Inferior parietal cortex (tissue), 1 donor: ENCODE results near the gene U2AF2.

Experiments
- DNase-seq: peaks from one replicate; pipeline ENCODE4 v3.0.0-alpha.2; 2016; ENCODE audit errors: extremely low spot score

U2AF2 gene

GRCh38 chr19:55621673-55622231 is 33.1 kb upstream of the U2AF2 start:
- DNase-seq = no peak

GRCh38 chr19:55622242-55622969 is 32.4 kb upstream of the U2AF2 start:
- no peak for DNase-seq

GRCh38 chr19:55623130-55623529 is 31.7 kb upstream of the U2AF2 start:
- no peak for DNase-seq

- DNase-seq = no peak
Measured at GRCh38 chr19:55623561-55623960, 31.3 kb upstream of the U2AF2 start.

GRCh38 chr19:55624109-55625003 is 30.5 kb upstream of the U2AF2 start, which contains the start of gene ZNF784:
Gene ZNF784 (minus strand): TSS chr19:55624566. CDS start chr19:55624561, 5 bp downstream.
- peak; percentile 89 for DNase-seq

GRCh38 chr19:55625004-55625326 is 29.9 kb upstream of the U2AF2 start:
- DNase-seq = no peak

GRCh38 chr19:55626350-55626749 is 28.5 kb upstream of the U2AF2 start:
- no peak for DNase-seq

- peak; percentile 98 for DNase-seq
Measured at GRCh38 chr19:55632463-55632834, 22.4 kb upstream of the U2AF2 start.

GRCh38 chr19:55633861-55634260 is 21.0 kb upstream of the U2AF2 start:
- no peak for DNase-seq

GRCh38 chr19:55635334-55635717 is 19.5 kb upstream of the U2AF2 start:
- DNase-seq = no peak

GRCh38 chr19:55635856-55636440 is 18.9 kb upstream of the U2AF2 start:
- no peak for DNase-seq

GRCh38 chr19:55636723-55637122 is 18.1 kb upstream of the U2AF2 start:
- DNase-seq = no peak

GRCh38 chr19:55637534-55637933 is 17.3 kb upstream of the U2AF2 start:
- no peak for DNase-seq

- no peak for DNase-seq
Measured at GRCh38 chr19:55638864-55639359, 15.9 kb upstream of the U2AF2 start.

- peak; percentile 56 for DNase-seq
Measured at GRCh38 chr19:55640043-55640576, 14.7 kb upstream of the U2AF2 start.

GRCh38 chr19:55640577-55641425 is 14.0 kb upstream of the U2AF2 start, which contains the start of gene ZNF580:
Gene ZNF580 (plus strand): TSS chr19:55641002. CDS start chr19:55642509, 1,507 bp downstream.
- peak; percentile 52 for DNase-seq

GRCh38 chr19:55641426-55642152 is 13.2 kb upstream of the U2AF2 start:
- DNase-seq = no peak

- no peak for DNase-seq
Measured at GRCh38 chr19:55642153-55643002, 12.5 kb upstream of the U2AF2 start.
